ENCODE results near the gene PSMB7.

Gene PSMB7

DNA sequence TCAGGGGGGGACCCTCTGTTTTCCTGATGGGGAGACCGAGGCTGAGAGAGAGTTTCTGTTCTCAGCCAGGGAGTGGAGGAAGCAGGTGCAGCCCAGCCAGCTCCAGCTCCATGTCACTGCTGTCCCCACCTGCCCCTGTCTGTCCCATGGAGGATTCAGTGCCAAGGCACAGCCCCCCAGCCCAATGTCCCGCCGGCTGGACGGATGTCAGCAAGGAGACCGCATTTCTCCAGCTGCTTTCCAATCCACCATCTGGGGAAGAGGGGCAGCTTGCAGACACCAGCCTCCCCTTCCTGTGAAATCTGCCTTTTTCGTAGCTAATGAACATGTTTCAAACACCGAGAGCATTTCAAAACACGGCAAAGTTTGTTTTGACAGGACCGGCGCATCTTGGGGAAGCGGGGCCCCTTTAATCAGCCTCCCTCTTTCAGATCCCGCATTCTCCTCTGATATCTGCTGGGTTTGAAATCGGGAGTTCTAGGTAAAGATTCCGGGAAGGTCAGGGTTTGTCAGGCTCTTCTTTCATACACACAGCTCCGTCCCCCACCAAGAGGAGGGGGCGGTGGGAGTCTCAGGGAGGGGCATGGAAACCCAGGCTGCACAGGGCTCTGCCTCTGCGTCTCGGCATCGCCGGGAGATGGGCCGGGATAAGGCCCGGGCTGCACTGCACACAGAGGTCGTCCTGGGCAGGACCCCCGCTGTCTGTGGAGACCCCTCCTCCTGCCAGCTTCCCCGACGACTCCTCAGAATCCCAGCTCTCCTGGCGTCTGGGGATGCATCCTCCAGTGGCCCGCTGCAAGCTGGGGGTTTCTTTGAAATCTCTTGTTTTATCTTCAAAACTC lies 82.7 kb downstream of the PSMB7 start (continued):
- TF ChIP-seq, protein P1, sequence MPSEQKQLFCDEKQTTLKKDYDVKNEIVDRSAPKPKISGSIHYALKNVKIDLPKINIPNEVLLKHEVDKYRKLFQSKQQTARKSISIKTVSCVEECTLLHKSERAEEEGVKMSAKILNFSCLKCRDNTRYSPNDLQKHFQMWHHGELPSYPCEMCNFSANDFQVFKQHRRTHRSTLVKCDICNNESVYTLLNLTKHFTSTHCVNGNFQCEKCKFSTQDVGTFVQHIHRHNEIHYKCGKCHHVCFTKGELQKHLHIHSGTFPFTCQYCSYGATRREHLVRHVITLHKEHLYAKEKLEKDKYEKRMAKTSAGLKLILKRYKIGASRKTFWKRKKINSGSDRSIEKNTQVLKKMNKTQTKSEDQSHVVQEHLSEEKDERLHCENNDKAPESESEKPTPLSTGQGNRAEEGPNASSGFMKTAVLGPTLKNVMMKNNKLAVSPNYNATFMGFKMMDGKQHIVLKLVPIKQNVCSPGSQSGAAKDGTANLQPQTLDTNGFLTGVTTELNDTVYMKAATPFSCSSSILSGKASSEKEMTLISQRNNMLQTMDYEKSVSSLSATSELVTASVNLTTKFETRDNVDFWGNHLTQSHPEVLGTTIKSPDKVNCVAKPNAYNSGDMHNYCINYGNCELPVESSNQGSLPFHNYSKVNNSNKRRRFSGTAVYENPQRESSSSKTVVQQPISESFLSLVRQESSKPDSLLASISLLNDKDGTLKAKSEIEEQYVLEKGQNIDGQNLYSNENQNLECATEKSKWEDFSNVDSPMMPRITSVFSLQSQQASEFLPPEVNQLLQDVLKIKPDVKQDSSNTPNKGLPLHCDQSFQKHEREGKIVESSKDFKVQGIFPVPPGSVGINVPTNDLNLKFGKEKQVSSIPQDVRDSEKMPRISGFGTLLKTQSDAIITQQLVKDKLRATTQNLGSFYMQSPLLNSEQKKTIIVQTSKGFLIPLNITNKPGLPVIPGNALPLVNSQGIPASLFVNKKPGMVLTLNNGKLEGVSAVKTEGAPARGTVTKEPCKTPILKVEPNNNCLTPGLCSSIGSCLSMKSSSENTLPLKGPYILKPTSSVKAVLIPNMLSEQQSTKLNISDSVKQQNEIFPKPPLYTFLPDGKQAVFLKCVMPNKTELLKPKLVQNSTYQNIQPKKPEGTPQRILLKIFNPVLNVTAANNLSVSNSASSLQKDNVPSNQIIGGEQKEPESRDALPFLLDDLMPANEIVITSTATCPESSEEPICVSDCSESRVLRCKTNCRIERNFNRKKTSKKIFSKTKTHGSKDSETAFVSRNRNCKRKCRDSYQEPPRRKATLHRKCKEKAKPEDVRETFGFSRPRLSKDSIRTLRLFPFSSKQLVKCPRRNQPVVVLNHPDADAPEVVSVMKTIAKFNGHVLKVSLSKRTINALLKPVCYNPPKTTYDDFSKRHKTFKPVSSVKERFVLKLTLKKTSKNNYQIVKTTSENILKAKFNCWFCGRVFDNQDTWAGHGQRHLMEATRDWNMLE (tag by site-specific recombination; conservative IDR thresholded peaks at IDR 0.05; ENCODE audit: low read depth) = no peak
- no peak for TF ChIP-seq ZNF16 (tag by site-specific recombination; IDR thresholded peaks at IDR 0.05; ENCODE audit: low read depth)
- TF ChIP-seq SP2 (tag by site-specific recombination; IDR thresholded peaks at IDR 0.05) = no peak
- TF ChIP-seq HOXC10 (CRISPR knock-in tag; IDR thresholded peaks at IDR 0.05) = no peak
- TF ChIP-seq SCRT2 (tag by site-specific recombination; IDR thresholded peaks at IDR 0.05) = no peak
- no peak for TF ChIP-seq ZNF600 (tag by site-specific recombination; IDR thresholded peaks at IDR 0.05)
- TF ChIP-seq SALL2 (tag by site-specific recombination; IDR thresholded peaks at IDR 0.05; ENCODE audit: borderline replicate concordance) = no peak
- TF ChIP-seq ZNF211 (tag by site-specific recombination; IDR thresholded peaks at IDR 0.05; ENCODE audit: low read depth) = no peak
- TF ChIP-seq ZNF514 (tag by site-specific recombination; IDR thresholded peaks at IDR 0.05) = no peak

DNA sequence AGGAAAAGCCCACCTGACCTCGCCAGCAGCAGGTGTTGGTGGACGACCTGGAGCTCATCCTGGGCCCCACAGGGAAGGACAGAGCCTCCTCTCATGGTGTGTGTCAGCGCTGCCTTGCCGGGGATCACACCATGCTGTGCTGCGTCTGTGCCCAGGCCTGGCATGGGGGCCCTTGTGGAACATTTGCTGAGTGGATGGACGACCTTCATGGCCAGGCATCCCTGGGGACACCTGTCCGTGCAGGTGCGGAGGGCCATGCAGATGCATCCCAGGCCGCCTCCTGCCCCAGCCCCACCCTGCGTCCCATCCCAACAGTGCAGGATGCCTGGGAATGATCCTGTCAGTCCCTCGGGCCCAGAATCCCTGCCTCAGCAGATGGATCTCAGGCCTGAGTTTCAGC lies 83.7 kb downstream of the PSMB7 start:
- H3K4me3 ChIP-seq (ENCODE audit: low read depth, low read length) = no peak overlapping the region
- CTCF ChIA-PET = interaction anchor here (1.5 kb wide), 1 partner anchor 11 kb away, joined by 5 read pairs; no protein-coding TSS in a partner anchor
- POLR2A ChIA-PET = no interaction called here
- H3K9me3 ChIP-seq (ENCODE audit: control insufficient read depth, insufficient read depth, low read depth, low read length) = no peaks in the 10 kb centered on the region
- H3K36me3 ChIP-seq (ENCODE audit: control insufficient read depth in 2 of 2, insufficient read depth in 1 of 2, low read length in 2 of 2) = peaks cover 0 to 37% of the 10 kb centered on the region in 2 experiments; a peak in 1 of 3 replicates
- no peak overlapping the region for H3K27ac ChIP-seq (ENCODE audit: extremely low read depth, low read depth, low read length)
- no peaks in the 10 kb centered on the region for H3K4me1 ChIP-seq (ENCODE audit: control insufficient read depth, insufficient read depth, low read length)
- no peak for TF ChIP-seq ZNF596 (tag by site-specific recombination; IDR thresholded peaks at IDR 0.05)
- no peak for TF ChIP-seq ZNF701 (tag by site-specific recombination; IDR thresholded peaks at IDR 0.05)
- TF ChIP-seq, protein P2, sequence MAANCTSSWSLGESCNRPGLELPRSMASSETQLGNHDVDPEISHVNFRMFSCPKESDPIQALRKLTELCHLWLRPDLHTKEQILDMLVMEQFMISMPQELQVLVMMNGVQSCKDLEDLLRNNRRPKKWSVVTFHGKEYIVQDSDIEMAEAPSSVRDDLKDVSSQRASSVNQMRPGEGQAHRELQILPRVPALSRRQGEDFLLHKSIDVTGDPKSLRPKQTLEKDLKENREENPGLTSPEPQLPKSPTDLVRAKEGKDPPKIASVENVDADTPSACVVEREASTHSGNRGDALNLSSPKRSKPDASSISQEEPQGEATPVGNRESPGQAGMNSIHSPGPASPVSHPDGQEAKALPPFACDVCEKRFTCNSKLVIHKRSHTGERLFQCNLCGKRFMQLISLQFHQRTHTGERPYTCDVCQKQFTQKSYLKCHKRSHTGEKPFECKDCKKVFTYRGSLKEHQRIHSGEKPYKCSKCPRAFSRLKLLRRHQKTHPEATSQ (tag by site-specific recombination; IDR thresholded peaks at IDR 0.05) = no peak
- TF ChIP-seq ZFP37 (tag by site-specific recombination; IDR thresholded peaks at IDR 0.05) = no peak
- no peak for TF ChIP-seq ZNF202 (tag by site-specific recombination; IDR thresholded peaks at IDR 0.05; ENCODE audit: borderline replicate concordance)
- no peak for TF ChIP-seq TCF7L2 (IDR thresholded peaks at IDR 0.05; ENCODE audit: borderline replicate concordance, low read depth, low read length)
- no peak for TF ChIP-seq ZSCAN16 (tag by site-specific recombination; IDR thresholded peaks at IDR 0.05)
- no peak for TF ChIP-seq MYNN (tag by site-specific recombination; IDR thresholded peaks at IDR 0.05; ENCODE audit: borderline replicate concordance)
- TF ChIP-seq, protein P3, sequence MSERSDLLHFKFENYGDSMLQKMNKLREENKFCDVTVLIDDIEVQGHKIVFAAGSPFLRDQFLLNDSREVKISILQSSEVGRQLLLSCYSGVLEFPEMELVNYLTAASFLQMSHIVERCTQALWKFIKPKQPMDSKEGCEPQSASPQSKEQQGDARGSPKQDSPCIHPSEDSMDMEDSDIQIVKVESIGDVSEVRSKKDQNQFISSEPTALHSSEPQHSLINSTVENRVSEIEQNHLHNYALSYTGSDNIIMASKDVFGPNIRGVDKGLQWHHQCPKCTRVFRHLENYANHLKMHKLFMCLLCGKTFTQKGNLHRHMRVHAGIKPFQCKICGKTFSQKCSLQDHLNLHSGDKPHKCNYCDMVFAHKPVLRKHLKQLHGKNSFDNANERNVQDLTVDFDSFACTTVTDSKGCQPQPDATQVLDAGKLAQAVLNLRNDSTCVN (tag by site-specific recombination; optimal IDR thresholded peaks at IDR 0.05) = no peak
- TF ChIP-seq, protein P1 (tag by site-specific recombination; conservative IDR thresholded peaks at IDR 0.05; ENCODE audit: low read depth) = no peak
- TF ChIP-seq, protein P4, sequence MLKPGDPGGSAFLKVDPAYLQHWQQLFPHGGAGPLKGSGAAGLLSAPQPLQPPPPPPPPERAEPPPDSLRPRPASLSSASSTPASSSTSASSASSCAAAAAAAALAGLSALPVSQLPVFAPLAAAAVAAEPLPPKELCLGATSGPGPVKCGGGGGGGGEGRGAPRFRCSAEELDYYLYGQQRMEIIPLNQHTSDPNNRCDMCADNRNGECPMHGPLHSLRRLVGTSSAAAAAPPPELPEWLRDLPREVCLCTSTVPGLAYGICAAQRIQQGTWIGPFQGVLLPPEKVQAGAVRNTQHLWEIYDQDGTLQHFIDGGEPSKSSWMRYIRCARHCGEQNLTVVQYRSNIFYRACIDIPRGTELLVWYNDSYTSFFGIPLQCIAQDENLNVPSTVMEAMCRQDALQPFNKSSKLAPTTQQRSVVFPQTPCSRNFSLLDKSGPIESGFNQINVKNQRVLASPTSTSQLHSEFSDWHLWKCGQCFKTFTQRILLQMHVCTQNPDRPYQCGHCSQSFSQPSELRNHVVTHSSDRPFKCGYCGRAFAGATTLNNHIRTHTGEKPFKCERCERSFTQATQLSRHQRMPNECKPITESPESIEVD (tag by site-specific recombination; IDR thresholded peaks at IDR 0.05) = no peak
- TF ChIP-seq KLF8 (tag by site-specific recombination; IDR thresholded peaks at IDR 0.05) = no peak
- TF ChIP-seq GFI1B (tag by site-specific recombination; IDR thresholded peaks at IDR 0.05) = no peak

All from HEK293 (cell line).